ENCODE results near the gene PHOX2A.
"Not testable (repeated sequence)": the region's sequence is repeated elsewhere in the genome, so short reads cannot be mapped to it uniquely, and the experiment has no call there.

The PHOX2A gene

GRCh38 chr11:72267956-72268617, 24.1 kb upstream of the PHOX2A start:
- DNase-seq (ENCODE audit: extremely low read depth, insufficient read length): no peak
- H3K36me3 ChIP-seq (ENCODE audit: control insufficient read depth, insufficient read depth, low read length): no peaks in the 10 kb centered on the region
- H3K4me3 ChIP-seq (replicated peaks; ENCODE audit: low read depth, low read length): no peak overlapping the region

GRCh38 chr11:72266960-72267359, 23.0 kb upstream of the PHOX2A start:
- not testable (repeated sequence) for H3K4me3 ChIP-seq (replicated peaks; ENCODE audit: low read depth, low read length); DNase-seq (ENCODE audit: extremely low read depth, insufficient read length); H3K27me3 ChIP-seq (replicated peaks; ENCODE audit: control insufficient read depth, insufficient read depth, low read length); H3K36me3 ChIP-seq (ENCODE audit: control insufficient read depth, insufficient read depth, low read length)

More at GRCh38 chr11:72267956-72268617, 24.1 kb upstream of the PHOX2A start:
- TF ChIP-seq CTCF (IDR thresholded peaks at IDR 0.05; ENCODE audit: insufficient read depth, low read length, poor library complexity, severe bottlenecking): no peak
- no peaks in the 10 kb centered on the region for H3K27me3 ChIP-seq (replicated peaks; ENCODE audit: control insufficient read depth, insufficient read depth, low read length)

GRCh38 chr11:72265951-72266350, 22.0 kb upstream of the PHOX2A start:
- TF ChIP-seq CTCF (IDR thresholded peaks at IDR 0.05; ENCODE audit: insufficient read depth, low read length, poor library complexity, severe bottlenecking): no peak
- Histone ChIP-seq H3K36me3 (ENCODE audit: control insufficient read depth, insufficient read depth, low read length) (no peaks in the 10 kb centered on the region), H3K4me3 (replicated peaks; ENCODE audit: low read depth, low read length) (no peak overlapping the region), H3K27me3 (replicated peaks; ENCODE audit: control insufficient read depth, insufficient read depth, low read length) (no peaks in the 10 kb centered on the region)
- DNase-seq (ENCODE audit: extremely low read depth, insufficient read length): no peak

- H3K36me3 ChIP-seq (ENCODE audit: control insufficient read depth, insufficient read depth, low read length): no peaks in the 10 kb centered on the region
- H3K27me3 ChIP-seq (replicated peaks; ENCODE audit: control insufficient read depth, insufficient read depth, low read length): no peaks in the 10 kb centered on the region
- no peak overlapping the region for H3K4me3 ChIP-seq (replicated peaks; ENCODE audit: low read depth, low read length)
- TF ChIP-seq CTCF (IDR thresholded peaks at IDR 0.05; ENCODE audit: insufficient read depth, low read length, poor library complexity, severe bottlenecking): no peak
- no peak for DNase-seq (ENCODE audit: extremely low read depth, insufficient read length)
Observed at GRCh38 chr11:72263361-72263760, 19.4 kb upstream of the PHOX2A start.

GRCh38 chr11:72260574-72260973, 16.6 kb upstream of the PHOX2A start:
- Histone ChIP-seq H3K27me3 (replicated peaks; ENCODE audit: control insufficient read depth, insufficient read depth, low read length) (no peaks in the 10 kb centered on the region), H3K4me3 (replicated peaks; ENCODE audit: low read depth, low read length) (no peak overlapping the region), H3K36me3 (ENCODE audit: control insufficient read depth, insufficient read depth, low read length) (no peaks in the 10 kb centered on the region)
- DNase-seq (ENCODE audit: extremely low read depth, insufficient read length): no peak
- TF ChIP-seq CTCF (IDR thresholded peaks at IDR 0.05; ENCODE audit: insufficient read depth, low read length, poor library complexity, severe bottlenecking): no peak

GRCh38 chr11:72259490-72259889, 15.5 kb upstream of the PHOX2A start:
- Histone ChIP-seq H3K4me3 (replicated peaks; ENCODE audit: low read depth, low read length) (no peak overlapping the region), H3K27me3 (replicated peaks; ENCODE audit: control insufficient read depth, insufficient read depth, low read length) (no peaks in the 10 kb centered on the region), H3K36me3 (ENCODE audit: control insufficient read depth, insufficient read depth, low read length) (no peaks in the 10 kb centered on the region)
- no peak for TF ChIP-seq CTCF (IDR thresholded peaks at IDR 0.05; ENCODE audit: insufficient read depth, low read length, poor library complexity, severe bottlenecking)
- no peak for DNase-seq (ENCODE audit: extremely low read depth, insufficient read length)
